Measurements from ENCODE around the gene SMAD9. TPM values are rescaled to one million over a fixed set of nuclear protein-coding genes. Genes with fewer than 3 reads are reported as not detected.

SMAD9 gene
- total and polyA plus RNA-seq, 2 of the 4 experiments (the other 2 are of a cell fraction) = 3.2 to 4.8 TPM

- Histone ChIP-seq H3K23ac (ENCODE audit: low read depth, low read length) (no peak overlapping the region), H3K56ac (ENCODE audit: extremely low read depth, insufficient read depth, low read length) (no peak overlapping the region), H3K4me2 (ENCODE audit: low read depth, low read length) (no peak overlapping the region), H4K91ac (ENCODE audit: insufficient read depth, low read depth, low read length) (no peak overlapping the region), H3K4ac (ENCODE audit: low read depth, low read length) (no peak overlapping the region), H2BK120ac (ENCODE audit: low read depth, low read length) (no peak overlapping the region), H3K4me1 (ENCODE audit: control insufficient read depth, insufficient read depth, low read length) (peaks cover 10% of the 10 kb centered on the region), H3K27ac (ENCODE audit: insufficient read depth, low read length) (no peak overlapping the region), H2AFZ (replicated peaks; ENCODE audit: low read length, poor library complexity) (no peak overlapping the region), H3K9me3 (ENCODE audit: control insufficient read depth, insufficient read depth, low read length) (no peaks in the 10 kb centered on the region), H3K4me3 (ENCODE audit: insufficient read depth, low read depth, low read length) (no peak overlapping the region), H3K14ac (replicated peaks; ENCODE audit: low read depth, low read length) (no peak overlapping the region), H3K79me1 (ENCODE audit: low read depth in 1 of 2, low read length in 2 of 2) (peaks cover 36 to 53% of the 10 kb centered on the region in 2 experiments), H4K20me1 (ENCODE audit: insufficient read depth, low read length) (no peaks in the 10 kb centered on the region), H3K18ac (ENCODE audit: low read depth, low read length) (no peak overlapping the region), H2BK5ac (ENCODE audit: low read depth, low read length, poor library complexity, severe bottlenecking) (no peak overlapping the region), H3K36me3 (ENCODE audit: control insufficient read depth, insufficient read depth, low read length) (peaks cover 3% of the 10 kb centered on the region; the same call in 1 of the 2 replicates), H3K27me3 (ENCODE audit: control insufficient read depth, insufficient read depth, low read length) (no peaks in the 10 kb centered on the region), H4K5ac (ENCODE audit: low read depth, low read length) (no peak overlapping the region), H2AK9ac (replicated peaks; ENCODE audit: low read depth, low read length, poor library complexity) (no peak overlapping the region), H3K9me1 (ENCODE audit: insufficient read depth, low read length) (peaks cover 13% of the 10 kb centered on the region), H3K9ac (ENCODE audit: low read depth, low read length) (no peak overlapping the region), H2BK15ac (ENCODE audit: low read depth, low read length) (no peak overlapping the region), H4K8ac (ENCODE audit: low read depth in 2 of 2, low read length in 2 of 2) (no peak overlapping the region), H2BK20ac (ENCODE audit: low read depth, low read length) (no peak overlapping the region), H2AK5ac (ENCODE audit: low read depth, low read length) (no peak overlapping the region; the same call in 1 of the 2 replicates)
- ATAC-seq (ENCODE audit: low read depth) (no peak), DNase-seq (no peak)
- 100% methylated on average over 3 of the region's 6 CpGs; no CpG with 5 or more reads in 1 of the 2 experiments for WGBS, 2 experiments (ENCODE audit: extremely low coverage in 2 of 2, insufficient read length in 1 of 2)
- intact Hi-C loops (cut with micrococcal nuclease) (loop anchor here (5.0 kb wide), 1 partner anchor 33 kb away; no protein-coding TSS in a partner anchor), dilution Hi-C loops (cut with HindIII; ENCODE audit: low sequenced_read_pairs, unreplicated experiment) (no loop called here), in situ Hi-C loops (cut with MboI; ENCODE audit: low sequenced_read_pairs) (no loop called here)
- no TSS peak for BruUV-seq (replicated peaks)
- TF ChIP-seq CEBPB (IDR thresholded peaks at IDR 0.05; ENCODE audit: low read depth, low read length) (no peak), RCOR1 (IDR thresholded peaks at IDR 0.05; ENCODE audit: insufficient replicate concordance, low read length) (no peak), NFE2L2 (IDR thresholded peaks at IDR 0.05; ENCODE audit: low read depth, low read length) (no peak), USF2 (IDR thresholded peaks at IDR 0.05; ENCODE audit: low read depth, low read length) (no peak), CHD1 (IDR thresholded peaks at IDR 0.05; ENCODE audit: low read depth, low read length) (no peak), POLR2A (IDR thresholded peaks at IDR 0.05; ENCODE audit: low read depth, low read length) (no peak), MAZ (IDR thresholded peaks at IDR 0.05; ENCODE audit: borderline replicate concordance, low read depth, low read length) (no peak), FOS (IDR thresholded peaks at IDR 0.05; ENCODE audit: low read depth, low read length) (no peak)
- TF ChIP-seq, protein P1, sequence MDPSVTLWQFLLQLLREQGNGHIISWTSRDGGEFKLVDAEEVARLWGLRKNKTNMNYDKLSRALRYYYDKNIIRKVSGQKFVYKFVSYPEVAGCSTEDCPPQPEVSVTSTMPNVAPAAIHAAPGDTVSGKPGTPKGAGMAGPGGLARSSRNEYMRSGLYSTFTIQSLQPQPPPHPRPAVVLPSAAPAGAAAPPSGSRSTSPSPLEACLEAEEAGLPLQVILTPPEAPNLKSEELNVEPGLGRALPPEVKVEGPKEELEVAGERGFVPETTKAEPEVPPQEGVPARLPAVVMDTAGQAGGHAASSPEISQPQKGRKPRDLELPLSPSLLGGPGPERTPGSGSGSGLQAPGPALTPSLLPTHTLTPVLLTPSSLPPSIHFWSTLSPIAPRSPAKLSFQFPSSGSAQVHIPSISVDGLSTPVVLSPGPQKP (IDR thresholded peaks at IDR 0.05; ENCODE audit: borderline replicate concordance, low read depth, low read length) = no peak
- CTCF ChIA-PET = interaction anchor here (0.6 kb wide), 1 partner anchor 1465 kb away, joined by 3 read pairs; the partner anchor contains the start of gene UFM1
- POLR2A ChIA-PET (ENCODE audit: unreplicated experiment) = no interaction called here
Measured at GRCh38 chr13:36884235-36884634, 35.8 kb downstream of the SMAD9 start.
